Ovary (tissue), 9 donors: ENCODE results near the gene AGMO. TPM values are rescaled to one million over a fixed set of nuclear protein-coding genes. Genes with fewer than 3 reads are reported as not detected.

Experiments
- DNase-seq, 5 donors: peaks; one replicate each; pipeline ENCODE4 v3.0.0-alpha.2; 2019 to 2020
- H3K27ac ChIP-seq, 2 donors: fragments of 200-600 bp; one replicate each; pipeline versions ENCODE4 v1.5.1 to v1.8.0; 2019 to 2022
- H3K27me3 ChIP-seq: fragments of 200-600 bp; one replicate; pipeline ENCODE4 v1.8.0; 2022
- H3K36me3 ChIP-seq: fragments of 200-600 bp; sonication (generic); one replicate; pipeline ENCODE4 v1.5.1; 2019
- H3K4me1 ChIP-seq: one replicate; pipeline ENCODE4 v1.8.1; 2013; ENCODE audit warnings: mild to moderate bottlenecking, moderate library complexity; ENCODE audit not compliant: insufficient read depth
- H3K4me3 ChIP-seq: fragments of 200-600 bp; sonication (generic); one replicate; pipeline ENCODE4 v1.5.1; 2017
- H3K9me3 ChIP-seq, 2 donors: fragments of 200-600 bp in 1 of 2; sonication (generic) in 1 of 2; one replicate each; pipeline versions ENCODE4 v1.5.1 to v1.8.1; 2013 to 2019; ENCODE audit warnings: mild to moderate bottlenecking in 1 of 2, moderate library complexity in 1 of 2
- CTCF ChIP-seq, 3 donors: fragments of 450-650 bp in 2 of 3; fragments of 200-600 bp in 1 of 3; IDR thresholded peaks; one replicate each; pipeline versions ENCODE4 v1.5.1 to v1.8.0; 2016 to 2022; ENCODE audit warnings: antibody characterized with exemption in 3 of 3, mild to moderate bottlenecking in 1 of 3
- EP300 ChIP-seq: sonication (generic); formaldehyde crosslinking; IDR thresholded peaks from one replicate; pipeline ENCODE4 v1.6.1; 2017; ENCODE audit warnings: antibody characterized with exemption
- POLR2A ChIP-seq: fragments of 450-650 bp; IDR thresholded peaks from one replicate; pipeline ENCODE4 v1.6.1; 2017; ENCODE audit warnings: antibody characterized with exemption, mild to moderate bottlenecking, moderate library complexity
- WGBS, 3 donors: extraction: QIAGEN DNeasy Blood & Tissue Kit in 1 of 3; methylation state at CpG; one replicate each; pipeline versions ENCODE4 v1.1.5 to v1.1.7; 2013 to 2017; 5-methylcytosine and 5-hydroxymethylcytosine counted together
- intact Hi-C, 4 donors: fragments of 100-400 bp; cut with DNase I; formaldehyde crosslinking; loops; one replicate each; pipeline versions ENCODE4 v1.11.0 to v1.15.1; 2022 to 2023
- polyA plus RNA-seq, 2 donors: library from polyadenylated mRNA; stranded (reverse); fragments of 200-250 nt in 1 of 2; fragments of 350-450 nt in 1 of 2; fragmentation: Illumina TruSeq in 1 of 2; extraction: RNeasy Lipid Tissue Mini Kit (QIAGEN cat#74804) in 1 of 2; gene quantifications; one replicate each; pipeline ENCODE4 v1.2.3, GENCODE V29; 2013 to 2014
- total RNA-seq, 7 donors: library from RNA; depleted of rRNA in 2 of 7; stranded (reverse); fragments of >200 nt in 2 of 7; fragmentation: NEBNext Ultra II Directional in 3 of 7; extraction: Animal tissue kit (Norgen Biotek cat#: 25700) in 3 of 7; gene quantifications; one replicate each; pipeline versions ENCODE4 v1.1.0 to v1.2.4, GENCODE V29; 2016 to 2023
- donor health status: DM: no; HTN: no; CAD: no; lungs with moderate emphysema.
- donor health status: DM: no; HTN: no; CAD: no.
- donor health status: Bipolar disorder and iron deficiency.
- donor health status: DM: yes; HTN: yes; CAD: no.
- donor health status: DM: no; HTN: no; CAD: no.
- donor health status: DM: yes; HTN: yes; CAD: no.

AGMO gene
- total and polyA plus RNA-seq, 9 donors: 0.15 to 0.44 (median 0.33) TPM; not detected in 4

GRCh38 chr7:15418264-15418663 lies 143.6 kb downstream of the AGMO start:
- Histone ChIP-seq H3K36me3 (no peaks in the 10 kb centered on the region), H3K4me3 (no peak overlapping the region), H3K9me3 (no peaks in the 10 kb centered on the region), H3K4me1 (no peaks in the 10 kb centered on the region), H3K27ac (no peak overlapping the region), H3K27me3 (no peaks in the 10 kb centered on the region)
- intact Hi-C loops: no loop called here
- 21 to 39% (median 35%) methylated on average over 1 of the region's 1 CpG for WGBS, 3 donors
- no peak for DNase-seq
- no peak for TF ChIP-seq CTCF (IDR thresholded peaks at IDR 0.05)
- no peak for TF ChIP-seq POLR2A
- TF ChIP-seq EP300: no peak

DNA sequence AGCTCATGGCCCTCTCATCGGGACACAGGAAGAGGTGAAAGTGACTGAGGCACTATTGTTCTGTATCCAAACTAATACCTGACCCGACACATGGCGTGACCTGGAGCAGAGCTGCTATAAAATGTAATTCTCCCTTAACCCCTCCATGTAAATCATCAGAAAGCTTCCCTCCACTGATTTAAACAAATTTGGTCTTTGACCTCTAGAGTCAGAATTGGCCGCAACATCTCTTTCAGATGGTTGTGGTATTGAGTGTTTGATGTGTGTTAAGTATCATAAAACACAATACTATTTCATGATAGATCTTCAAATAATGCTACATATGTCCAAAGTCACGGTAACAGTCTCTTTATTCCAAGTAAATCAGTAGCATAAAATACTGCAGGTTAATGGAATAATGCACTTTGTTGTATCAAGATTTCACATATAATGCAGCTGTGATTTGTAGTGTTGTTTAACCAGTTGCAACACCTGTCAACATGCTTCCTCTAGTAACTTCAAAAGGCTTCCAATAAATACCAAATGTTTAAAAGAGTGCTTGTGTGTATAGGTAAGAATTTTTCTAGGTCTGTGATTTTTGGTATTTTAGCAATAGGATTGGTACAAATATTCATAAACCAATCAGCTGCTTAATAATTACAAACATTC lies 144.3 kb downstream of the AGMO start:
- no peak overlapping the region for H3K27ac ChIP-seq
- H3K36me3 ChIP-seq: no peaks in the 10 kb centered on the region
- DNase-seq: no peak
- intact Hi-C loops: no loop called here
- H3K9me3 ChIP-seq: no peaks in the 10 kb centered on the region
- no peaks in the 10 kb centered on the region for H3K4me1 ChIP-seq
- 89 to 96% (median 91%) methylated on average over 5 of the region's 5 CpGs for WGBS, 3 donors
- no peak overlapping the region for H3K4me3 ChIP-seq
- H3K27me3 ChIP-seq: no peaks in the 10 kb centered on the region
- TF ChIP-seq POLR2A (no peak), CTCF (IDR thresholded peaks at IDR 0.05) (no peak), EP300 (no peak)

DNA sequence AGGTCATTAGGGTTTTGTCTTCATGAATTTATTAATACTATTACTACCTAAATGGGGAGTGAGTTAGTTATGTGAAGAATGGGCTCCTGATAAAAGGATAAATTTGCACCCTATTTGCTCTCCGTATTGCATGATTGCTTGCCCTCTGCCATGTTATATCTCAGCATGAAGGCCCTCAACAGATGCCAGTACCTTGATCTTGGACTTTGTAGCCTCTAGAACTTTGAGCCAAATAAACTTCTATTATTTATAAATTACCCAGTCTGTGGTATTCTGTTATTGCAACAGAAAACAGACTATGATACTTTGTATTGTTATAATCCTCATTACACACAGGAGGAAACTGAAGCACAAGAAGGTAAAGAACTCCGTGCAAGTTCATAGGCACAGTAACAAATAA lies 150.8 kb downstream of the AGMO start:
- no peak overlapping the region for H3K4me3 ChIP-seq
- H3K36me3 ChIP-seq: no peaks in the 10 kb centered on the region
- no peak for TF ChIP-seq EP300
- TF ChIP-seq POLR2A: no peak
- no peak for TF ChIP-seq CTCF (IDR thresholded peaks at IDR 0.05)
- DNase-seq: no peak
- H3K27ac ChIP-seq: no peak overlapping the region
- no peaks in the 10 kb centered on the region for H3K9me3 ChIP-seq
- H3K27me3 ChIP-seq: no peaks in the 10 kb centered on the region
- intact Hi-C loops: no loop called here
- 50 to 76% (median 57%) methylated on average over 2 of the region's 2 CpGs for WGBS, 3 donors
- H3K4me1 ChIP-seq: no peaks in the 10 kb centered on the region

- 56 to 73% (median 63%) methylated on average over 4 of the region's 4 CpGs for WGBS, 3 donors
Measured at GRCh38 chr7:15407910-15408309, 153.9 kb downstream of the AGMO start.

More at GRCh38 chr7:15407910-15408309, 153.9 kb downstream of the AGMO start:
- no peak for DNase-seq
- Histone ChIP-seq H3K27ac (no peak overlapping the region), H3K4me1 (no peaks in the 10 kb centered on the region), H3K4me3 (no peak overlapping the region), H3K9me3 (no peaks in the 10 kb centered on the region), H3K36me3 (no peaks in the 10 kb centered on the region), H3K27me3 (no peaks in the 10 kb centered on the region)
- TF ChIP-seq POLR2A (no peak), EP300 (no peak), CTCF (IDR thresholded peaks at IDR 0.05) (no peak)
- intact Hi-C loops: no loop called here
